ENCODE data around the gene TPPP2.
A peak's percentile ranks its signal among the peaks of the same experiment; 100 is the strongest.

The TPPP2 gene

GRCh38 chr14:21074398-21075272, 44.6 kb downstream of the TPPP2 start:
- no peak for TF ChIP-seq CTCF (IDR thresholded peaks at IDR 0.05)
- Histone ChIP-seq H3K36me3 (peaks cover 23% of the 10 kb centered on the region), H3K4me1 (ENCODE audit: control insufficient read depth in 1 of 2, insufficient read depth in 1 of 2, low read depth in 1 of 2, low read length in 1 of 2) (peaks cover 28 to 33% of the 10 kb centered on the region in 2 experiments), H3K9me3 (no peaks in the 10 kb centered on the region), H3K27ac (no peak overlapping the region), H3K27me3 (peaks cover 39% of the 10 kb centered on the region), H3K4me3 (ENCODE audit: low read depth in 1 of 2, low read length in 1 of 2) (no peak overlapping the region)

- H3K4me3 ChIP-seq (ENCODE audit: low read depth in 1 of 2, low read length in 1 of 2): no peak overlapping the region
- peaks cover 21 to 24% of the 10 kb centered on the region in 2 experiments for H3K4me1 ChIP-seq (ENCODE audit: control insufficient read depth in 1 of 2, insufficient read depth in 1 of 2, low read depth in 1 of 2, low read length in 1 of 2)
- no peaks in the 10 kb centered on the region for H3K9me3 ChIP-seq
- peak overlapping the region; percentile 6 for H3K27ac ChIP-seq
- peaks cover 26% of the 10 kb centered on the region for H3K27me3 ChIP-seq
- H3K36me3 ChIP-seq: peaks cover 34% of the 10 kb centered on the region
- no peak for TF ChIP-seq CTCF (IDR thresholded peaks at IDR 0.05)
Observed at GRCh38 chr14:21075719-21076437, 45.9 kb downstream of the TPPP2 start.

- H3K27me3 ChIP-seq: peaks cover 8% of the 10 kb centered on the region
- TF ChIP-seq CTCF (IDR thresholded peaks at IDR 0.05): no peak
- no peak overlapping the region for H3K4me3 ChIP-seq (ENCODE audit: low read depth in 1 of 2, low read length in 1 of 2)
- H3K4me1 ChIP-seq (ENCODE audit: control insufficient read depth in 1 of 2, insufficient read depth in 1 of 2, low read depth in 1 of 2, low read length in 1 of 2): peaks cover 6 to 8% of the 10 kb centered on the region in 2 experiments
- no peak overlapping the region for H3K27ac ChIP-seq
- H3K9me3 ChIP-seq: no peaks in the 10 kb centered on the region
- H3K36me3 ChIP-seq: peaks cover 44% of the 10 kb centered on the region
Observed at GRCh38 chr14:21077672-21078071, 47.7 kb downstream of the TPPP2 start.

- H3K4me3 ChIP-seq (ENCODE audit: low read depth in 1 of 2, low read length in 1 of 2): no peak overlapping the region
- no peaks in the 10 kb centered on the region for H3K9me3 ChIP-seq
- H3K36me3 ChIP-seq: peaks cover 48% of the 10 kb centered on the region
- TF ChIP-seq CTCF (IDR thresholded peaks at IDR 0.05): no peak
- no peak overlapping the region for H3K27ac ChIP-seq
- H3K4me1 ChIP-seq (ENCODE audit: control insufficient read depth in 1 of 2, insufficient read depth in 1 of 2, low read depth in 1 of 2, low read length in 1 of 2): peaks cover 6 to 7% of the 10 kb centered on the region in 2 experiments
- peaks cover 4% of the 10 kb centered on the region for H3K27me3 ChIP-seq
Observed at GRCh38 chr14:21078287-21078686, 48.3 kb downstream of the TPPP2 start.

GRCh38 chr14:21078726-21079125, 48.7 kb downstream of the TPPP2 start:
- H3K9me3 ChIP-seq: no peaks in the 10 kb centered on the region
- H3K27ac ChIP-seq: no peak overlapping the region
- peaks cover 6 to 10% of the 10 kb centered on the region in 2 experiments for H3K4me1 ChIP-seq (ENCODE audit: control insufficient read depth in 1 of 2, insufficient read depth in 1 of 2, low read depth in 1 of 2, low read length in 1 of 2)
- TF ChIP-seq CTCF (IDR thresholded peaks at IDR 0.05): no peak
- peaks cover 48% of the 10 kb centered on the region for H3K36me3 ChIP-seq
- H3K4me3 ChIP-seq (ENCODE audit: low read depth in 1 of 2, low read length in 1 of 2): no peak overlapping the region
- H3K27me3 ChIP-seq: no peaks in the 10 kb centered on the region

Measured in neutrophil (primary cell).